Activated naive CD4-positive, alpha-beta T cell (primary cell): ENCODE results near the gene FKBP15.
"Not testable (repeated sequence)": the region's sequence is repeated elsewhere in the genome, so short reads cannot be mapped to it uniquely, and the experiment has no call there.

Source experiments
- DNase-seq, 4 experiments: peaks; one replicate each; lab custom pipeline; 2025; lab: John Stamatoyannopoulos, UW

The FKBP15 gene

GRCh38 chr9:113221003-113221799 lies at the start of gene FKBP15, which contains the start of gene SLC31A1:
TSS of gene FKBP15 (minus strand) at chr9:113221277. CDS start at chr9:113221243, 34 bp downstream.
TSS of gene SLC31A1 (plus strand) at chr9:113221544. CDS start at chr9:113256149, 34,605 bp downstream.
- peak; percentile 86 to 92 (median 88) for DNase-seq

- no peak for DNase-seq
Measured at GRCh38 chr9:113269871-113270270, 48.8 kb upstream of the FKBP15 start.

- no peak for DNase-seq
Measured at GRCh38 chr9:113269355-113269754, 48.3 kb upstream of the FKBP15 start.

GRCh38 chr9:113267911-113268566 lies 47.0 kb upstream of the FKBP15 start:
- no peak for DNase-seq

- DNase-seq = no peak
Measured at GRCh38 chr9:113266174-113266573, 45.1 kb upstream of the FKBP15 start.

- no peak for DNase-seq
Measured at GRCh38 chr9:113261917-113262671, 41.0 kb upstream of the FKBP15 start.

GRCh38 chr9:113258282-113258681 lies 37.2 kb upstream of the FKBP15 start:
- no peak for DNase-seq

GRCh38 chr9:113257863-113258262 lies 36.8 kb upstream of the FKBP15 start:
- DNase-seq = no peak

- no peak for DNase-seq
Measured at GRCh38 chr9:113255438-113255837, 34.4 kb upstream of the FKBP15 start.

GRCh38 chr9:113254991-113255390 lies 33.9 kb upstream of the FKBP15 start:
- no peak for DNase-seq

GRCh38 chr9:113250807-113251206 lies 29.7 kb upstream of the FKBP15 start:
- no peak for DNase-seq

GRCh38 chr9:113249661-113250060 lies 28.6 kb upstream of the FKBP15 start:
- not testable (repeated sequence) for DNase-seq

GRCh38 chr9:113247640-113248039 lies 26.6 kb upstream of the FKBP15 start:
- no peak for DNase-seq

- no peak for DNase-seq
Measured at GRCh38 chr9:113246928-113247327, 25.9 kb upstream of the FKBP15 start.

- no peak for DNase-seq
Measured at GRCh38 chr9:113245894-113246293, 24.8 kb upstream of the FKBP15 start.

- DNase-seq = no peak
Measured at GRCh38 chr9:113244556-113244955, 23.5 kb upstream of the FKBP15 start.

GRCh38 chr9:113241161-113241560 lies 20.1 kb upstream of the FKBP15 start:
- DNase-seq = no peak

- no peak for DNase-seq
Measured at GRCh38 chr9:113238859-113239232, 17.8 kb upstream of the FKBP15 start.

- DNase-seq = no peak
Measured at GRCh38 chr9:113238202-113238858, 17.3 kb upstream of the FKBP15 start.

- DNase-seq = no peak
Measured at GRCh38 chr9:113237026-113237425, 15.9 kb upstream of the FKBP15 start.

- DNase-seq = not testable (repeated sequence)
Measured at GRCh38 chr9:113235701-113236255, 14.7 kb upstream of the FKBP15 start.

- no peak for DNase-seq
Measured at GRCh38 chr9:113231701-113232100, 10.6 kb upstream of the FKBP15 start.
